Activated CD8-positive, alpha-beta T cell treated with anti-CD3 and anti-CD28 coated beads for 36 hours (primary cell): Measurements from ENCODE around the gene CCT5. TPM values are rescaled to one million over a fixed set of nuclear protein-coding genes. Genes with fewer than 3 reads are reported as not detected.

Source experiments
- ATAC-seq: fragments of 200-7000 bp; cut with Tn5 transposase; one replicate; pipeline ENCODE4 v1.10.0; 2021; ENCODE audit warnings: mild to moderate bottlenecking, moderate library complexity
- CTCF ChIA-PET: fragments of 350-600 bp; sonication (Branson Sonifier 250); formaldehyde crosslinking; loops from one replicate; lab custom pipeline; 2021; ENCODE audit warnings: antibody characterized with exemption; lab: Charles Lee
- POLR2A ChIA-PET: fragments of 350-600 bp; sonication (Branson Sonifier 250); formaldehyde crosslinking; loops from one replicate; lab custom pipeline; 2021; ENCODE audit warnings: antibody characterized with exemption; lab: Charles Lee
- DNase-seq: peaks from one replicate; pipeline ENCODE4 v3.0.0-alpha.2; 2020
- H3K27ac Mint-ChIP-seq: one replicate; pipeline ENCODE4 v1.8.0; 2021; ENCODE audit warnings: mild to moderate bottlenecking, mixed read lengths
- H3K27me3 Mint-ChIP-seq: one replicate; pipeline ENCODE4 v1.8.0; 2021; ENCODE audit warnings: mixed read lengths
- H3K36me3 Mint-ChIP-seq: one replicate; pipeline ENCODE4 v1.8.0; 2021; ENCODE audit warnings: low read depth, mixed read lengths
- H3K4me1 Mint-ChIP-seq: one replicate; pipeline ENCODE4 v1.8.0; 2021; ENCODE audit warnings: low read depth, mixed read lengths
- H3K4me3 Mint-ChIP-seq: one replicate; pipeline ENCODE4 v1.8.0; 2021; ENCODE audit warnings: mild to moderate bottlenecking, moderate library complexity, mixed read lengths
- H3K9me3 Mint-ChIP-seq: one replicate; pipeline ENCODE4 v1.8.0; 2021; ENCODE audit warnings: mixed read lengths
- intact Hi-C: fragments of 100-400 bp; cut with micrococcal nuclease; formaldehyde crosslinking; loops from one replicate; pipeline ENCODE4 v1.10.0; 2022
- total RNA-seq, 2 experiments: library from RNA; stranded (reverse); gene quantifications; one replicate each; pipeline ENCODE4 v1.2.3, GENCODE V29; 2021
- TF ChIP-seq, protein P1 (sequence below): fragments of 200-600 bp; IDR thresholded peaks from one replicate; pipeline ENCODE4 v1.8.0; 2022; ENCODE audit warnings: antibody characterized with exemption, mild to moderate bottlenecking

Gene CCT5
- total RNA-seq, 2 experiments from 2014 or later: 461 to 481 TPM

DNA sequence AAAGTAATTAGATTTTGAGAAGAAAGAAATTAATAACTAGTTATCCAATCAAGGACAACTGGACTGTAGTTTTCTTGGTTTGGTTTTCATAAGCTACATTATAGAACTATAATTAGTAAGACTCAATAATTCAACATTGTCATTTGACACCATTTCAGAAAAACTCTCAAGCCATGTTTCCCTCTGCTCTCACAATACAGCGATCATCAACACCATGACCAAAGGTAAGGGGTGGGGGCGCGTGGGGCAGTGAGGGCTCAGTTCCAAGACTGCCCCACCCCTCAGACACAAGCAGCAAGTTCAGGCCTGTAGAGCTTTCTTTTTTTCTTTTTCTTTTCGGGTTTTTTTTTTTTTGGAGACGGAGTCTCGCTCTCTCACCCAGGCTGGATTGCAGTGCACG, 51.2 kb downstream of the CCT5 start:
- DNase-seq (no peak), ATAC-seq (no peak)
- Mint-ChIP-seq H3K27me3 (peaks cover 10% of the 10 kb centered on the region), H3K27ac (no peak overlapping the region), H3K9me3 (no peaks in the 10 kb centered on the region), H3K4me3 (no peak overlapping the region), H3K4me1 (no peaks in the 10 kb centered on the region), H3K36me3 (no peaks in the 10 kb centered on the region)
- TF ChIP-seq, protein P1, sequence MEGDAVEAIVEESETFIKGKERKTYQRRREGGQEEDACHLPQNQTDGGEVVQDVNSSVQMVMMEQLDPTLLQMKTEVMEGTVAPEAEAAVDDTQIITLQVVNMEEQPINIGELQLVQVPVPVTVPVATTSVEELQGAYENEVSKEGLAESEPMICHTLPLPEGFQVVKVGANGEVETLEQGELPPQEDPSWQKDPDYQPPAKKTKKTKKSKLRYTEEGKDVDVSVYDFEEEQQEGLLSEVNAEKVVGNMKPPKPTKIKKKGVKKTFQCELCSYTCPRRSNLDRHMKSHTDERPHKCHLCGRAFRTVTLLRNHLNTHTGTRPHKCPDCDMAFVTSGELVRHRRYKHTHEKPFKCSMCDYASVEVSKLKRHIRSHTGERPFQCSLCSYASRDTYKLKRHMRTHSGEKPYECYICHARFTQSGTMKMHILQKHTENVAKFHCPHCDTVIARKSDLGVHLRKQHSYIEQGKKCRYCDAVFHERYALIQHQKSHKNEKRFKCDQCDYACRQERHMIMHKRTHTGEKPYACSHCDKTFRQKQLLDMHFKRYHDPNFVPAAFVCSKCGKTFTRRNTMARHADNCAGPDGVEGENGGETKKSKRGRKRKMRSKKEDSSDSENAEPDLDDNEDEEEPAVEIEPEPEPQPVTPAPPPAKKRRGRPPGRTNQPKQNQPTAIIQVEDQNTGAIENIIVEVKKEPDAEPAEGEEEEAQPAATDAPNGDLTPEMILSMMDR: no peak
- CTCF ChIA-PET: interaction anchor here (2.1 kb wide), 1 partner anchor 17 kb away, joined by 6 read pairs; no protein-coding TSS in a partner anchor
- intact Hi-C loops: no loop called here
- POLR2A ChIA-PET: no interaction called here

DNA sequence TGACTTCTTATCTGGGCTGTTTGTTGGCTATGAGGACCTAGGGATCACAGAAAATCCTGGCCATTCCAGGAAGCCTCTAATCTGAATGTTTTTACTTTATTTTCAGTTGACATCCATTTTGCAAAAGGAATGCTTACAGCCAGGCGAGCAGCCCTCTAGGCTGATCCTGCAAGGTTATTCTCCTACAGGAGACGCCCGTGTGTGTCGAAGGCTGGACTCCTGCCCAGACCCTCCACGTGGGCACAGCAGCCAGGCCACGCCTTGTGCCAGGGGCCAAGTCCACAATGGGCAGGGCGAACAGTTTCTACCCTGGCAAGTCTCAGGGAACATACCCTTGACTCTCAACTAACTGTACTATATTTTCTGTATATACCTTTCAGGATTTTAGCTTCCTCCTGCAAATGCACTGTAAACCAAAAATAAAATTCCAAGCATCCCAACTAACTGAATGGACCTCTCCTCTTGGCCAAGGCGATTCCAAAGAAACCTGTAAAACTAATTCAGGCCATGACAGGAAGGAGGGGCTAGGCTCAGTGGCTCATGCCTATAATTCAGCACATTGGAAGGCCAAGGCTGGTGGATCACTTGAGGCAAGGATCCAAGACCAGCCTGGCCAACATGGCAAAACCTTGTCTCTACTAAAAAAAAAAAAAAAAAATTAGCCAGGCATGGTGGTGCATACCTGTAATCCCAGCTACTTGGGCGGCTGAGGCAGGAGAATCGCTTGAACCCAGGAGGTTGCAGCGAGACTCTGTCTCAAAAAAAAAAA, 51.9 kb downstream of the CCT5 start:
- TF ChIP-seq, protein P1: no peak
- Mint-ChIP-seq H3K4me1 (no peaks in the 10 kb centered on the region), H3K4me3 (no peak overlapping the region), H3K27ac (no peak overlapping the region), H3K36me3 (no peaks in the 10 kb centered on the region), H3K27me3 (peaks cover 12% of the 10 kb centered on the region), H3K9me3 (no peaks in the 10 kb centered on the region)
- no peak for ATAC-seq
- POLR2A ChIA-PET: no interaction called here
- CTCF ChIA-PET: interaction anchor here (0.9 to 2.1 kb wide), 2 partner anchors 18 to 120 kb away, joined by 3 to 6 read pairs; no protein-coding TSS in a partner anchor
- no peak for DNase-seq
- intact Hi-C loops: no loop called here

DNA sequence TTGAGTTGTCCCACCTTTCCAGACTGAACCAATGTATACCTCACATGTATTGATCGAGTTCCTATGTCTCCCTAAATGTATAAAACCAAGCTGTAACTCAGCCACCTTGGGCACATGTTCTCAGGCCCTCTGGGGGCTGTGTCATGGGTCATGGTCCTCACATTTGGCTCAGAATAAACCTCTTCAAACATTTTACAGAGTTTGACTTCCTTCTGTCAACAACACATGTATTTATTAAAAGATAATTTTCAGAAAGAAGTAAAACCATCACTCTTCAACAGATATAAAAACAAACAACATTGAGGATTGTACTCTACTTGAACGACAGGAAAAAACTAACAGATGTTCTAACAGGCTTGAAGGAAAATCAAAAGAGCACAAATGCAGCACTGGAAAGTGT, 53.1 kb downstream of the CCT5 start:
- ChIA-PET CTCF (interaction anchor here (0.9 kb wide), 1 partner anchor 118 kb away, joined by 3 read pairs; no protein-coding TSS in a partner anchor), POLR2A (no interaction called here)
- TF ChIP-seq, protein P1: no peak
- ATAC-seq: no peak
- H3K27ac Mint-ChIP-seq: no peak overlapping the region
- H3K4me3 Mint-ChIP-seq: no peak overlapping the region
- H3K36me3 Mint-ChIP-seq: no peaks in the 10 kb centered on the region
- no peak for DNase-seq
- peaks cover 18% of the 10 kb centered on the region for H3K27me3 Mint-ChIP-seq
- H3K9me3 Mint-ChIP-seq: no peaks in the 10 kb centered on the region
- peaks cover 4% of the 10 kb centered on the region for H3K4me1 Mint-ChIP-seq
- intact Hi-C loops: no loop called here

DNA sequence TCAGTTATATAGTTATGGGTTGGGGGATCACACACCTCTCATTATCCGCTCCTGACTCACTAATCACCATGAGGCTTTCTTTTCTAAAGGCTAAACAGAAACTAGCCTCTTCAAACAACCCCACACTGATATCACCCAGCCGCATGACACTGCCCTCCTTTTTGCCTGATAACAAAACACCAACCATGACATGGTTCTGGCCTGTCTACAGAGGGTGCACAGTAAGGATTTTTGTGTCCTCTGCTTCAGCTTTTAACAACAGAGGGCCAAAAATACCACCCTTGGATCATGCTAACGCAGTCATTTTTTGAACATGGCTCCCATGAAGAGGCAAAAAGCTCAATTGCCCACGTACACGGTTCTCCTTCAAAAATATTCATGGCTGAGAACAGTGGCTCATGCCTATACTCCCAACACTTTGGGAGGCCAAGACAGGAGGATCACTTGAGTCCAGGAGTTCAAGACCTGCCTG, 53.7 kb downstream of the CCT5 start:
- ChIA-PET POLR2A (no interaction called here), CTCF (interaction anchor here (0.6 to 1.2 kb wide), 2 partner anchors 20 to 108 kb away, joined by 3 to 10 read pairs; no protein-coding TSS in a partner anchor)
- intact Hi-C loops: no loop called here
- TF ChIP-seq, protein P1: no peak
- ATAC-seq (no peak), DNase-seq (no peak)
- Mint-ChIP-seq H3K4me1 (peaks cover 4% of the 10 kb centered on the region), H3K9me3 (no peaks in the 10 kb centered on the region), H3K36me3 (no peaks in the 10 kb centered on the region), H3K27me3 (peaks cover 20% of the 10 kb centered on the region), H3K27ac (no peak overlapping the region), H3K4me3 (no peak overlapping the region)

DNA sequence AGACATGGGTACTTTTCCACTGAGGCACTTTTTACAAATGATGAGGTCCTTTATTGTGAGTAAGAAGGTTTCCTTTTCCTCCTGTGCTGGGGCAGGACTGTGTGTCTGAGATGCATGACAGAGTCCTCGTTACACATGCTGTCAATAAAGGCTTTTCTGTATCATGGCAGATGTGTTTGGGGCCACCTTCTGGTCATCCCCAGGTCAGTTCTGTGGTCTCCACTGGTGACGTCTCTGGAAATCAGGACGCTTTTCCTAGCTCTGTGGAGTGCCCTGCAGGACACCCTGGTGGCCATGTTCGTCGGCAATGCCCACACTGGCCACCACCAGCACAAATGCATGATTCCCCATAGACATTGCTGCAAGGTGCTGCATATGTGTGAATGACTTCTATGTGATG, 54.9 kb downstream of the CCT5 start:
- ChIA-PET CTCF (interaction anchor here (1.0 to 1.2 kb wide), 2 partner anchors 9 to 21 kb away, joined by 3 to 10 read pairs; no protein-coding TSS in a partner anchor), POLR2A (interaction anchor here (0.7 kb wide), 1 partner anchor 49 kb away, joined by 3 read pairs; the partner anchor contains the start of gene MARCHF6)
- intact Hi-C loops: no loop called here
- H3K36me3 Mint-ChIP-seq: no peaks in the 10 kb centered on the region
- H3K27me3 Mint-ChIP-seq: peaks cover 24% of the 10 kb centered on the region
- no peaks in the 10 kb centered on the region for H3K9me3 Mint-ChIP-seq
- H3K4me3 Mint-ChIP-seq: no peak overlapping the region
- H3K27ac Mint-ChIP-seq: no peak overlapping the region
- H3K4me1 Mint-ChIP-seq: peaks cover 4% of the 10 kb centered on the region
- no peak for DNase-seq
- ATAC-seq: no peak
- TF ChIP-seq, protein P1: no peak
